GM21717 (cell line): ENCODE data around the gene EEFSEC.

ENCODE experiments used
- ATAC-seq: cut with Tn5 transposase; IDR thresholded peaks from one replicate; pipeline ENCODE4 v1.9.1; 2021; ENCODE audit warnings: mild to moderate bottlenecking, moderate library complexity; ENCODE audit not compliant: unreplicated experiment

The EEFSEC gene

GRCh38 chr3:128364808-128365360 is 211.6 kb downstream of the EEFSEC start:
- no peak for ATAC-seq

DNA sequence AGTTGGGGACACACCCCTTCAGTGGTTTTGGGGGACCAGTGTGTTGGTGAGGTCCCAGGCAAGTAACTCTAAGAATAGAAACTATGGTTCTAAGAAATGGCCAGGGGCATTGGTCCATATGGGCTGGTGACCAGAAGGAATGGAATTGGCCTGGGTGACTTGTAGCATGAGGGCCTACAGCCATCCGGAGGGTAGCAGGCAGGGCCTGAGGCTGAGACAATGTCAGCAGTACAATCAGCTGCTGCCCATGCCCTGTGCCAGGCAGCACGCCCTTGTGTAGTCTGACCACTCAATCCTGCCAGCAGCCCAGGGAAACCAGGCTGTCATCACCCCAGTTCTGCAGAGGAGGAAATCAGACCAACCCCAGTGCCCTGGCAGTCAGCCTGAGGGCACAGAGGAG is 212.9 kb downstream of the EEFSEC start:
- no peak for ATAC-seq

GRCh38 chr3:128366652-128367051 is 213.4 kb downstream of the EEFSEC start:
- no peak for ATAC-seq

GRCh38 chr3:128367221-128367620 is 213.9 kb downstream of the EEFSEC start:
- no peak for ATAC-seq

DNA sequence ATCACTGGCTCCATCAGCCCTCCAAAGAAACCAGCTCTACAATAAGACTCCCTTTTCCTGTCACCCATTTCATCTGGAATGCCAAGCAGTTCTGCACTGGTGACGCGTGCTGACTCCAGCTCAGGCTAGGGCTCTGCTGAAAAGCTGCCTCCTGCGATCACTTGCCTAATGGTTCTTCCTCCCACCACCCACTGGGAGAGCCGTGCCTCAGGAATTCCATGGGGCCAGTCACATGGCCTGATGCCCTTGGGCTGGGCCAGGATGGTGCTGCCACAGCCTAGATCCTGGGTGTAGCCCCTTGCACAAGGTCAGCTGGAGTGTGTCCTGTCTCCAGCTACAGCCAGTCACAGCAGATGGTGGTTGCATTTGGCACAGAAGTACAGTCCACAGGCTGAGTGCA is 214.5 kb downstream of the EEFSEC start:
- no peak for ATAC-seq

- ATAC-seq: no peak
Observed at GRCh38 chr3:128368626-128369025, 215.3 kb downstream of the EEFSEC start.

GRCh38 chr3:128369121-128369703 is 215.9 kb downstream of the EEFSEC start:
- no peak for ATAC-seq

- no peak for ATAC-seq
Observed at GRCh38 chr3:128369881-128370642, 216.8 kb downstream of the EEFSEC start.

DNA sequence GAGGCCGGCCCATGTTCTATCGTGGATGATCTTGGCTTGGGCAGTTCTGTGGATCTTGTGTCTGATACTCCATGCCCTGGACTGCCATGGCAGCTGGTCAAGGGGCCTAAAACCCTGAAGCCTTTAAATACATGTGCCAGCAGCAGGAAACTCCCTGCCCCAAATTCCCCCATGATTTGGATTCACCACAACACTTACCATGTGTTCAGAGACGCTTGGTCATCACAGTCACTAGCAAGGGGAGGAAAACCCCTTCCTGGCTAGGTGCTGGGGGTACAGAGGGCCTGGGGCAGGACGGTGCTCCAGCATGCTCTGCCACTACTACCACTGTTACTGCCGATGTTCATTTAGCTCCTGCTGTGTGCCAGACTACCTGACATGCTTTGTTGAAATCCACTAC is 219.0 kb downstream of the EEFSEC start:
- ATAC-seq: peak; percentile 47

DNA sequence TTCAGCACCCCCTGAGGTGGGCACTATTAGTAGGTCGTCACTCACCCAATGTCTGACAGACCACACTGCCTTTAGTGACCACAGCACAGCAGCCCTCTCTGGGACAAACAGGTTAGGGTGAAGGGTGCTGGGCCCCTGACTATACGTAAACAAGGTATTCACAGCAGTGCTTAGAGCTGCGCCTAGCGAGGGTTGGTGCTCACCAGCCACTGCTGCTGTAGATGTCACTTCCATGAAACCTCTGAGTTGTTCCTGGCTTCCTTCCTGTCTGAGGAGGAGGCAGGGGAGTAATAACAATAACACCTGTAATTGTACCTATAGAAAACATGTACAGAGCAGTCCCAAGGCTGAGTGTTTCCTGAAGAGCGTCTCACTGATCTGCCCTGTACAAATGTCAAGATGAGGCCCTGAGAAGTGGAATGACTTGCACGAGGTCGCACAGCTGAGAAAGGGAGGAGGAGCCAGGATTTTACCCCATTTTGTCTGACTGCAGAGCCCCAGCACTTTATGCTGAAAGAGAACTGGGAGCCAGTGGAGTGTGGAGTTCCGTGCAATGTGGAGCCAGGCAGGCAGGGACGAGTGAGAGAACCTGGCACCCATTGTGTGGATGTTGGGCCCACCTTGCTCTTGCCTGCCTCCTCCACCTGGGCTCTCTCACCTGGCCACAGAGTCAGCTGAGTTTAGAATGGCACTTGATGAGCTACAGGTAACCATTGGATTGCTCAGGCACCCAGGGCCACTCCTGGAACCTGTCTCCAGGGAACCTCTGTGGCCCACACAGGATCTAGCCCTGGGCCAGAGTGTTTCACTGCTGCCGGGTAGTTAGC is 219.6 kb downstream of the EEFSEC start:
- peak; percentile 9 for ATAC-seq

DNA sequence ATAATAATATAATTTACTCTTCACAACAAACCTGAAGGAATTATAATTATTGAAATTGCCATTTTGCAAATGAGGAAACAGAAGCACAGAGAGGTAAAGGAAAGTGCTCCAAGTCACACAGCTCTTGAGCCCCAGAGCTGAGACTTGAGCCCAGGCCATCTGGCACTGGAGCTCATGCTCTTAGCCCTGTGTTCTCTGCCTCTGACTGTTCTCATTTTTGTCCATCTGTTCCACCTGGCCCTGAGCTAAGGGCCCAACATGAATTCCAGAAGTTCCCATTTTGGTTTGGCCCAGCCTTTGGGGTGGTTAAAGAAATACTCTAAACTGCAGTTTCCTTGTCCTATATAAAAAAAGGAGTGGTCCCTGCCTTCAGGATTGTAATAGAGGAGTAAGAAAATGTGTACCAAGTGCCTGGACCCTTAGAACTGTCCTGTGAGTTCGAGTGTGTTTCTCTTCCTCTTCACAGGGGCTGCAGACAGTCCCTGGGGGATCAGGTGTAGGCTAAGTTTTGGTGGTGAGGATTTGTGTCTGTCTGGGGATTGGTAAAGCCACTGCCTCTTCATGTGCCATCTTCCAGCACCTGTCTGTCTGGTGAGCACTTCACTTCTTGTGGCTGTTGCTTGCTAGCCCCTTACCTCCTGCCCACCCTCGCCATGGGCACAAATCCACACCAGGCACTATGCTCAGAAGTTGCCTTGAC is 221.6 kb downstream of the EEFSEC start:
- no peak for ATAC-seq

- ATAC-seq: no peak
Observed at GRCh38 chr3:128376516-128376915, 223.2 kb downstream of the EEFSEC start.

- no peak for ATAC-seq
Observed at GRCh38 chr3:128378631-128379347, 225.5 kb downstream of the EEFSEC start.

- ATAC-seq: no peak
Observed at GRCh38 chr3:128379367-128380160, 226.3 kb downstream of the EEFSEC start.

DNA sequence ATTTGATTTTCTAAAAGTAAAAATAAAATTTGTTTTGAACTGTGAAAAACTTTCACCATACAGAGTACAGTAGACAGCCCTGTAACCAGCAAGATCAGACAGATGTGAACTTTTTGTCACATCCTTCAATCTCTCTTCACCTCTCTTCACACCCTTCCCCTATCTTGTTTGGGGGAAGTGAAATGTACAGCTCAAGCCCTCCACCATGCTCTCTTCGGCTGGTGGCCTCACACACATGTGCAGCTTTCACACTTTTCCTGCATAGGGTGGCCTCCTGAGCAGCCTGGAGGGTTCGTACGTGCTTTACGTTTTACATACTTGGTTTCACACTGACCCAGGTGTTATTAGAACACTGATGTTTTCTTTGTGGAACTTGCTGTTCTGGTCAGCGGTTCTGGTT is 227.0 kb downstream of the EEFSEC start:
- ATAC-seq: no peak

GRCh38 chr3:128380719-128381118 is 227.4 kb downstream of the EEFSEC start:
- ATAC-seq: no peak

DNA sequence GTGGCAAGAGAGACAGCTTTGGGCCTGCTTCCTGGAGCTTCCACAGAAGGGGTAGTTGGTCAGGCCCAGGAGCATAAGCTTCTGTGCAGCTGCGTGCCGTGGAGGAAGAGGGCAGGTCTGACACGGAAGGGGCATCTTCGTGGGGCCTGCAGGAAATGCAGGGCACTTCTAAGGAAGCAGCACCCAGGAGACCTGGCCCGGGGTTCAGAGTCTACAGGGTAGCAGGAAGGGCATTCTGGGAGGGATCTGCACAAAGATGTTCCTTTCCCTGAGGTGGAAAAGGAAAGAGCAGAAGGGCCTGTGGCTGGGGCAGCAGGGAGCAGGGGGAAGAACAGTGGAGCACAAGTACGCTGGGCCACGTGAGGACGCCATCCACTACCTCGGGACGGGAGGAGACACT is 228.3 kb downstream of the EEFSEC start:
- ATAC-seq: no peak

DNA sequence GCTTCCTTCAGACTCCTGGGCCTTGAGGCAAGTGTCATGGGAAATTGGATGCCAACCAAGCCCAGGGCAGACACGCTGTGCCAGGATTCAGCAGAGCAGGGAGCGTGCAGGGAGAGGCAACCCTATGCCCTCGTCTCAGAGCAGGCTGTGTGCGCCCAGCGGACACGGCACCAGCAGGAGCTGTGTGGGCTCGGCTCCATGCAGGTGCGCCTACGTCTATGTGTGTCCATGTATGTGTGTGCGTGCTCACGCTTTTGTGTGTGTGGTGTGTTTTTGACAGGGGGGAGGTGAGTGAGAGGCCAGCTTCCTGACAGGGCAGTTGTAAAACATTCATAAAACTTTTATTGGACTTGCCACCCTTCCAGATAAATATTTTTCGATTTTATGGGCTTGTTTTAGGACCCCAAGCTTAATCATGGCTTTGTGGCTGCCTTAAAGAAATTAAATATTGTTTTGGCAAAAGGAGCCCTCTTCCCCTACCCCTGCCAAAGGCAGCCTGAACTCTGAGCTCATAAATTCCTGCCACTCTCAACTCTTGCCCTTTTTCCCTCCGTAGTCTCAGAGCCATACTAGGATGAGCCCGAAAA is 229.0 kb downstream of the EEFSEC start:
- ATAC-seq: no peak
